Measurements from ENCODE around the gene KIF3B. TPM values are rescaled to one million over a fixed set of nuclear protein-coding genes. Genes with fewer than 3 reads are reported as not detected.

The KIF3B gene
- total RNA-seq, 1 experiment from 2014 or later, result 31.5 TPM

DNA sequence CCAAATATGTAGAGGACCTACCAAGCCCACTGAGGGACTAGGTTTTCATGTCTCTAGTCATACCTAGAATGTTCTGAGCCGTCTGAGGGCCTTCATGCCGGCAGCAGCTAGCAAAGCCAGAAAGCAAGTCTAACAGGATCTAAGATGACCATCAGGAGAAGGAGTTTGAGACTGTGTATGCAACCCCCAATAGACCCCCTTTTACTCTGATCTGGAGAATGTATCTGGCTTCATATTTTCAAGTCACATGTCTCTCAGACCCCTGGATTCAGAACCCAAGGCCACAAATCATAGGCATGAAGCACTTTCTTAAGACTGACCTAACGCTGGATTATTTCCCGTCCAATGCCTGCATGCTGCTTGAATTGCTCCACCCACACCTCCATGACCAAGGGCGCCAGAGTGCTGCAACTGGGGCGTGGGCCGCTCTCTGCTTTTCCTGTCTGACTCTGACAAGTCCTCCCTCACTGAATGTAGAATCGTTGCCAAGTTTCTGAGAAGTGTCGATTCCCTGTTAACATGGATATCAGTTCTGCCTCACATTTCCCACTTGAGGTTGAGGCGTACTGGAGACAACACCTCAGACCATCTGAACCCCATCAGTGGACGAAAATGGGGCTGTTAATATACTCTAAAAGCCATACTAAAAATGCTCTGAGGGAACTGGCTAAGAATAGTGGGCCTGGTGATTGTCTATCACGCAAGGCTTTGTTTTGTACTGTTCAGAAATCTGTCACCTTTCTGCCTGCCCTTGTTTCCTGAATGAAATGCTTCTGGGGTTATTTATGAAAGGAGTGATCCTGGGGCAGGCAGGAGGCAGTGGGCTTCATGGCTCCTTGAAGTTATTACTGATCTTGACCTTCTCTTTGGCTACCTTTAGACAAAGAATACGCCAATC is 56.8 kb downstream of the KIF3B start:
- peaks cover 8 to 15% of the 10 kb centered on the region in 2 experiments for H3K4me1 ChIP-seq (ENCODE audit: control insufficient read depth in 1 of 2, insufficient read depth in 2 of 2, low read length in 2 of 2)
- no peaks in the 10 kb centered on the region for H3K9me2 ChIP-seq (ENCODE audit: insufficient read depth)
- H4K20me1 ChIP-seq (ENCODE audit: insufficient read depth), result no peaks in the 10 kb centered on the region
- ChIA-PET CTCF (no interaction called here), POLR2A (no interaction called here), RAD21 (ENCODE audit: low non-redundant PET in 1 of 2, low total read pairs in 2 of 2, uncharacterized antibody in 2 of 2, unreplicated experiment in 2 of 2) (no interaction called here)
- no peak overlapping the region for H3K4me3 ChIP-seq (replicated peaks in 1 of 2; ENCODE audit: low read depth in 1 of 2, low read length in 2 of 2)
- no peaks in the 10 kb centered on the region for H3K9me3 ChIP-seq (ENCODE audit: control insufficient read depth in 1 of 2, insufficient read depth in 1 of 2, low read depth in 1 of 2, low read length in 2 of 2)
- no peak overlapping the region for H2AFZ ChIP-seq (ENCODE audit: low read depth, low read length, poor library complexity, severe bottlenecking)
- ATAC-seq (no peak), DNase-seq (ENCODE audit: low read depth, low spot score) (no peak)
- TSS peak; percentile 43 for BruUV-seq (replicated peaks)
- TF ChIP-seq ELF1 (IDR thresholded peaks at IDR 0.05; ENCODE audit: borderline replicate concordance, low read depth), result no peak
- H3K27me3 ChIP-seq (ENCODE audit: insufficient read depth, low read length), result no peaks in the 10 kb centered on the region
- intact Hi-C loops (cut with micrococcal nuclease), result loop anchor here (10.0 kb wide), 1 partner anchor 321 kb away; no protein-coding TSS in a partner anchor
- H3K27ac ChIP-seq (ENCODE audit: low read depth, low read length), result no peak overlapping the region
- no peak overlapping the region for H3K9ac ChIP-seq (ENCODE audit: low read length)
- H3K36me3 ChIP-seq (ENCODE audit: control insufficient read depth in 1 of 2, insufficient read depth in 2 of 2, low read length in 2 of 2), result peaks cover 3 to 6% of the 10 kb centered on the region in 2 experiments; a peak in 3 of 4 replicates
- no peak overlapping the region for H3K4me2 ChIP-seq (ENCODE audit: low read length)
- H3K79me2 ChIP-seq (ENCODE audit: insufficient read depth, low read length), result no peaks in the 10 kb centered on the region

DNA sequence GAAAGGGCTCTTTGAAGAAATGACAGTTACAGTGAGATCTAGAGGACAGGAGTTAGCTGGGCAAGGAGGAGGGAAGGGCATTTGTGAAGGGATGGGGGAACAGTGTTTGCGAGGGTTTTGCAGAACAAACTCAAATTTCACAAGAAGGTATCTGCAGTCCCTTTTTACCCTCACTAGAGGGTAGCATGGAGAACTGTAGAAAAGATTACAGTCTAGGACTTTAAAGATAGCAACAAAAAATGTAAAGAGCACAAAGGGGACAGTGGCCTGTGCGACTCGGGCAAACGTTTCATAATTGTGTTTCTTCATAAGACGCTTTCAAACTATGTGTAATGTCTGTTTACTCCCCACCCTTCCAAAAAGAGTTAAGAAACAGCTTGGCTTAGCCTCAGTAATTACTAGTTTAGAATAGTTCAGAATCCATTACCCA is 59.5 kb downstream of the KIF3B start:
- Histone ChIP-seq H3K27me3 (ENCODE audit: insufficient read depth, low read length) (no peaks in the 10 kb centered on the region), H3K4me1 (ENCODE audit: control insufficient read depth in 1 of 2, insufficient read depth in 2 of 2, low read length in 2 of 2) (peaks cover 8 to 15% of the 10 kb centered on the region in 2 experiments), H2AFZ (ENCODE audit: low read depth, low read length, poor library complexity, severe bottlenecking) (no peak overlapping the region), H3K36me3 (ENCODE audit: control insufficient read depth in 1 of 2, insufficient read depth in 2 of 2, low read length in 2 of 2) (no peaks in the 10 kb centered on the region), H4K20me1 (ENCODE audit: insufficient read depth) (no peaks in the 10 kb centered on the region), H3K4me3 (replicated peaks in 1 of 2; ENCODE audit: low read depth in 1 of 2, low read length in 2 of 2) (no peak overlapping the region), H3K9me3 (ENCODE audit: control insufficient read depth in 1 of 2, insufficient read depth in 1 of 2, low read depth in 1 of 2, low read length in 2 of 2) (no peaks in the 10 kb centered on the region), H3K27ac (ENCODE audit: low read depth, low read length) (no peak overlapping the region), H3K9ac (ENCODE audit: low read length) (no peak overlapping the region), H3K9me2 (ENCODE audit: insufficient read depth) (no peaks in the 10 kb centered on the region), H3K79me2 (ENCODE audit: insufficient read depth, low read length) (no peaks in the 10 kb centered on the region), H3K4me2 (ENCODE audit: low read length) (no peak overlapping the region)
- RAD21 ChIA-PET (ENCODE audit: low non-redundant PET in 1 of 2, low total read pairs in 2 of 2, uncharacterized antibody in 2 of 2, unreplicated experiment in 2 of 2), result no interaction called here
- BruUV-seq (replicated peaks), result no TSS peak
- TF ChIP-seq RAD21 (IDR thresholded peaks at IDR 0.05; ENCODE audit: low read depth), result peak; percentile 50
- TF ChIP-seq SRF (IDR thresholded peaks at IDR 0.05; ENCODE audit: low read depth), result no peak
- TF ChIP-seq, protein P1, sequence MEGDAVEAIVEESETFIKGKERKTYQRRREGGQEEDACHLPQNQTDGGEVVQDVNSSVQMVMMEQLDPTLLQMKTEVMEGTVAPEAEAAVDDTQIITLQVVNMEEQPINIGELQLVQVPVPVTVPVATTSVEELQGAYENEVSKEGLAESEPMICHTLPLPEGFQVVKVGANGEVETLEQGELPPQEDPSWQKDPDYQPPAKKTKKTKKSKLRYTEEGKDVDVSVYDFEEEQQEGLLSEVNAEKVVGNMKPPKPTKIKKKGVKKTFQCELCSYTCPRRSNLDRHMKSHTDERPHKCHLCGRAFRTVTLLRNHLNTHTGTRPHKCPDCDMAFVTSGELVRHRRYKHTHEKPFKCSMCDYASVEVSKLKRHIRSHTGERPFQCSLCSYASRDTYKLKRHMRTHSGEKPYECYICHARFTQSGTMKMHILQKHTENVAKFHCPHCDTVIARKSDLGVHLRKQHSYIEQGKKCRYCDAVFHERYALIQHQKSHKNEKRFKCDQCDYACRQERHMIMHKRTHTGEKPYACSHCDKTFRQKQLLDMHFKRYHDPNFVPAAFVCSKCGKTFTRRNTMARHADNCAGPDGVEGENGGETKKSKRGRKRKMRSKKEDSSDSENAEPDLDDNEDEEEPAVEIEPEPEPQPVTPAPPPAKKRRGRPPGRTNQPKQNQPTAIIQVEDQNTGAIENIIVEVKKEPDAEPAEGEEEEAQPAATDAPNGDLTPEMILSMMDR (IDR thresholded peaks at IDR 0.05 in 2 of 3, conservative IDR thresholded peaks at IDR 0.05 in 1 of 3; ENCODE audit: borderline replicate concordance in 1 of 3, insufficient read depth in 1 of 3, low read depth in 2 of 3, low read length in 2 of 3), result peak; percentile 25 to 56 (median 51); a peak in 5 of 6 replicates
- TF ChIP-seq, protein P2, sequence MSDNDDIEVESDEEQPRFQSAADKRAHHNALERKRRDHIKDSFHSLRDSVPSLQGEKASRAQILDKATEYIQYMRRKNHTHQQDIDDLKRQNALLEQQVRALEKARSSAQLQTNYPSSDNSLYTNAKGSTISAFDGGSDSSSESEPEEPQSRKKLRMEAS (IDR thresholded peaks at IDR 0.05), result no peak
- intact Hi-C loops (cut with micrococcal nuclease), result loop anchor here (10.0 kb wide), 1 partner anchor 318 kb away; no protein-coding TSS in a partner anchor
- ATAC-seq (peak; percentile 72), DNase-seq (ENCODE audit: low read depth, low spot score) (no peak)
- CTCF ChIA-PET, result interaction anchor here (2.2 kb wide), 1 partner anchor 11 kb away, joined by 4 read pairs; no protein-coding TSS in a partner anchor
- POLR2A ChIA-PET, result no interaction called here

All from HCT116 (cell line).